ENCODE results near the gene DPEP2NB.
"Not testable (repeated sequence)": the region's sequence is repeated elsewhere in the genome, so short reads cannot be mapped to it uniquely, and the experiment has no call there.

Gene DPEP2NB

GRCh38 chr16:68022278-68022727, 6.6 kb upstream of the DPEP2NB start:
- intact Hi-C loops (cut with DNase I), result no loop called here
- DNase-seq, result peak in 7 of 42 donors; percentile 10 to 39 (median 17)

- intact Hi-C loops (cut with DNase I), result no loop called here
Observed at GRCh38 chr16:68021490-68021889, 5.8 kb upstream of the DPEP2NB start.

GRCh38 chr16:68019167-68019680, 3.5 kb upstream of the DPEP2NB start:
- intact Hi-C loops (cut with DNase I), result no loop called here
- DNase-seq, result no peak

More at GRCh38 chr16:68021490-68021889, 5.8 kb upstream of the DPEP2NB start:
- no peak for DNase-seq

- no peak for DNase-seq
- intact Hi-C loops (cut with DNase I), result no loop called here
Observed at GRCh38 chr16:68013440-68013839, 2.3 kb downstream of the DPEP2NB start.

- DNase-seq; intact Hi-C loops (cut with DNase I): not testable (repeated sequence)
Observed at GRCh38 chr16:68009872-68010271, 5.8 kb downstream of the DPEP2NB start.

- intact Hi-C loops (cut with DNase I), result no loop called here
- DNase-seq, result no peak
Observed at GRCh38 chr16:68009157-68009735, 6.5 kb downstream of the DPEP2NB start.

- DNase-seq, result peak in 11 of 42 donors; percentile 7 to 53 (median 19)
- intact Hi-C loops (cut with DNase I), result no loop called here
Observed at GRCh38 chr16:68005786-68006286, 9.9 kb downstream of the DPEP2NB start.

- intact Hi-C loops (cut with DNase I), result no loop called here
- no peak for DNase-seq
Observed at GRCh38 chr16:68005211-68005610, 10.5 kb downstream of the DPEP2NB start.

- DNase-seq, result no peak
- intact Hi-C loops (cut with DNase I), result no loop called here
Observed at GRCh38 chr16:68003031-68003430, 12.7 kb downstream of the DPEP2NB start.

GRCh38 chr16:68000450-68000849, 15.3 kb downstream of the DPEP2NB start:
- intact Hi-C loops (cut with DNase I), result no loop called here
- no peak for DNase-seq

GRCh38 chr16:67999985-68000384, 15.7 kb downstream of the DPEP2NB start:
- DNase-seq, result no peak
- intact Hi-C loops (cut with DNase I), result no loop called here

- intact Hi-C loops (cut with DNase I), result not testable (repeated sequence)
- peak in 11 of 42 donors; percentile 8 to 46 (median 38) for DNase-seq
Observed at GRCh38 chr16:67998779-67999688, 16.7 kb downstream of the DPEP2NB start, which contains the start of gene DPEP2. Gene DPEP2, minus strand, starts transcription at chr16:67999484. Its CDS starts 6,272 bp downstream, at chr16:67993212.

GRCh38 chr16:67998231-67998778, 17.4 kb downstream of the DPEP2NB start:
- DNase-seq; intact Hi-C loops (cut with DNase I): not testable (repeated sequence)

GRCh38 chr16:67996666-67997065, 19.0 kb downstream of the DPEP2NB start:
- no peak for DNase-seq
- intact Hi-C loops (cut with DNase I), result no loop called here

GRCh38 chr16:67995423-67995822, 20.3 kb downstream of the DPEP2NB start:
- DNase-seq, result no peak
- intact Hi-C loops (cut with DNase I), result no loop called here

- DNase-seq; intact Hi-C loops (cut with DNase I): not testable (repeated sequence)
Observed at GRCh38 chr16:67994040-67994408, 21.7 kb downstream of the DPEP2NB start.

- intact Hi-C loops (cut with DNase I), result loop anchor here (2.0 kb wide), 1 partner anchor 47 kb away; no protein-coding TSS in a partner anchor
- DNase-seq, result peak; percentile 27 to 87 (median 72)
Observed at GRCh38 chr16:67993207-67994039, 22.3 kb downstream of the DPEP2NB start.

- intact Hi-C loops (cut with DNase I), result loop anchor here (2.0 kb wide), 1 partner anchor 48 kb away; no protein-coding TSS in a partner anchor
- no peak for DNase-seq
Observed at GRCh38 chr16:67992661-67993206, 23.0 kb downstream of the DPEP2NB start.
